ENCODE measurements around the gene TSPO2. TPM values are rescaled to one million over a fixed set of nuclear protein-coding genes. Genes with fewer than 3 reads are reported as not detected.

Gene TSPO2
- total and polyA plus RNA-seq, 2 of the 8 experiments (the other 6 are each of a cell fraction or from before 2014, with no cell fraction given), result not detected

DNA sequence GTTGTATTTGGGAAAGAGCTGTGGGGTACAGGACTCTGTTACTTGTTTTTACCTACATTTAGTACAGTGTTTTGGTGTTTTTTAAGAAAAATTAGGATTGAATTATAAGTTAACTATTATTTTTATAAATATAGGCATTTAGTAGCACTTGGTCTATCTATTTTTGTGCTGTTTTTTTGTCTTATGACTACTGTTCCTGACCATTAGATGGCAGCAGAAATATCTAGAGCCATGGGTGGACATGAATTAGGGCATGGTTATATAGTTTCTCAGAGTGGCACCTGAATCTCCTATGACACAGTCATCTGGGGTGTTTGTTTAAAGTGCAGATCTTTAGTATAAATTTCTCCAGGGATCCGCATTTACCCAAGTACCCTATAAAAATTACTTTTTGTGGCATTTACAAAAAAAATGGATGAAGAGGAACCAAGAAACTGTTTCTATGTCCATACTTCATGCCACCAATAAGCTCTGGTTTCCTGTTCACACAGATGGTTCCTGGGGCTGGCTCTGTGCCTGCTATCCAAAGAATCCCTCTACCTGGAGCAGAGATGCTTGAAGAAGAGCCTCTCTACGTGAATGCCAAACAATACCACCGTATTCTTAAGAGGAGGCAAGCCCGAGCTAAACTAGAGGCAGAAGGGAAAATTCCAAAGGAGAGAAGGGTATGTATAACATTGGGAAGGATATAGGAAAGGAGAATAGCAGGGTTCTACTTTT lies 50.3 kb downstream of the TSPO2 start:
- TF ChIP-seq PHF8 (conservative IDR thresholded peaks at IDR 0.05; ENCODE audit: low read depth, low read length) (no peak), JUN (IDR thresholded peaks at IDR 0.05; ENCODE audit: low read depth, low read length) (no peak)
- TF ChIP-seq, protein P1, sequence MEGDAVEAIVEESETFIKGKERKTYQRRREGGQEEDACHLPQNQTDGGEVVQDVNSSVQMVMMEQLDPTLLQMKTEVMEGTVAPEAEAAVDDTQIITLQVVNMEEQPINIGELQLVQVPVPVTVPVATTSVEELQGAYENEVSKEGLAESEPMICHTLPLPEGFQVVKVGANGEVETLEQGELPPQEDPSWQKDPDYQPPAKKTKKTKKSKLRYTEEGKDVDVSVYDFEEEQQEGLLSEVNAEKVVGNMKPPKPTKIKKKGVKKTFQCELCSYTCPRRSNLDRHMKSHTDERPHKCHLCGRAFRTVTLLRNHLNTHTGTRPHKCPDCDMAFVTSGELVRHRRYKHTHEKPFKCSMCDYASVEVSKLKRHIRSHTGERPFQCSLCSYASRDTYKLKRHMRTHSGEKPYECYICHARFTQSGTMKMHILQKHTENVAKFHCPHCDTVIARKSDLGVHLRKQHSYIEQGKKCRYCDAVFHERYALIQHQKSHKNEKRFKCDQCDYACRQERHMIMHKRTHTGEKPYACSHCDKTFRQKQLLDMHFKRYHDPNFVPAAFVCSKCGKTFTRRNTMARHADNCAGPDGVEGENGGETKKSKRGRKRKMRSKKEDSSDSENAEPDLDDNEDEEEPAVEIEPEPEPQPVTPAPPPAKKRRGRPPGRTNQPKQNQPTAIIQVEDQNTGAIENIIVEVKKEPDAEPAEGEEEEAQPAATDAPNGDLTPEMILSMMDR (IDR thresholded peaks at IDR 0.05; ENCODE audit: control extremely low read depth in 1 of 3, insufficient read depth in 1 of 3, low read depth in 1 of 3, low read length in 3 of 3), result peak in 2 of 3 experiments; percentile 5 to 6; a peak in 2 of 4 replicates
- FAIRE-seq (no peak), DNase-seq (ENCODE audit: low read depth in 1 of 2, low spot score in 2 of 2) (no peak)
- ChIA-PET CTCF (ENCODE audit: partially characterized antibody) (interaction anchor here (0.7 to 2.1 kb wide), 13 partner anchors 7 to 242 kb away, joined by 3 to 8 read pairs (median 4); no protein-coding TSS in a partner anchor), POLR2A (ENCODE audit: partially characterized antibody) (no interaction called here)
- Histone ChIP-seq H3K23me2 (ENCODE audit: low read depth, low read length) (no peaks in the 10 kb centered on the region), H3K14ac (ENCODE audit: insufficient read length) (no peak overlapping the region), H2AFZ (ENCODE audit: low read length) (no peak overlapping the region), H3K4ac (replicated peaks; ENCODE audit: insufficient read length, low read depth, low read length) (no peak overlapping the region), H3K23ac (ENCODE audit: insufficient read length) (no peak overlapping the region), H3K27ac (ENCODE audit: low read depth, low read length) (no peak overlapping the region), H2BK20ac (ENCODE audit: low read length) (no peak overlapping the region), H3K79me1 (ENCODE audit: low read depth, low read length) (no peaks in the 10 kb centered on the region), H2BK15ac (ENCODE audit: low read length) (no peak overlapping the region), H3K56ac (replicated peaks; ENCODE audit: insufficient read length, low read depth, low read length) (no peak overlapping the region), H3K27me3 (replicated peaks in 1 of 4; ENCODE audit: control insufficient read depth in 3 of 4, extremely low read depth in 1 of 4, insufficient read depth in 3 of 4, low read length in 3 of 4) (no peaks in the 10 kb centered on the region), H3K9ac (replicated peaks in 1 of 4; ENCODE audit: extremely low read depth in 1 of 4, low read depth in 3 of 4, low read length in 3 of 4) (no peak overlapping the region), H4K8ac (ENCODE audit: extremely low read depth, insufficient read depth, low read length) (no peak overlapping the region), H3K18ac (ENCODE audit: extremely low read depth, low read length) (no peak overlapping the region), H4K20me1 (replicated peaks in 1 of 2; ENCODE audit: control insufficient read depth in 1 of 2, insufficient read depth in 2 of 2, low read length in 2 of 2) (peaks cover 3 to 9% of the 10 kb centered on the region in 2 experiments), H3K4me3 (ENCODE audit: extremely low read depth in 1 of 4, insufficient read depth in 2 of 4, low read depth in 3 of 4, low read length in 4 of 4) (no peak overlapping the region), H4K91ac (replicated peaks; ENCODE audit: insufficient read length, low read length) (no peak overlapping the region), H4K5ac (ENCODE audit: insufficient read length, low read depth, low read length) (no peak overlapping the region), H2BK5ac (ENCODE audit: low read depth, low read length) (no peak overlapping the region), H3K9me3 (ENCODE audit: insufficient read depth in 2 of 2, low read depth in 1 of 2, low read length in 1 of 2) (no peaks in the 10 kb centered on the region), H2AK5ac (ENCODE audit: low read depth, low read length) (no peak overlapping the region), H3K4me1 (replicated peaks in 1 of 4; ENCODE audit: control insufficient read depth in 3 of 4, insufficient read depth in 4 of 4, low read length in 3 of 4) (no peaks in the 10 kb centered on the region), H3K79me2 (ENCODE audit: control insufficient read depth in 1 of 2, insufficient read depth in 2 of 2, low read length in 2 of 2) (no peaks in the 10 kb centered on the region), H3K36me3 (ENCODE audit: control insufficient read depth in 2 of 4, insufficient read depth in 4 of 4, low read length in 3 of 4) (peaks cover 37 to 91% (median 72%) of the 10 kb centered on the region in 4 experiments), H2BK12ac (ENCODE audit: low read depth, low read length) (no peak overlapping the region), H2BK120ac (replicated peaks; ENCODE audit: low read depth, low read length) (no peak overlapping the region), H3K4me2 (ENCODE audit: insufficient read depth in 1 of 2, low read depth in 2 of 2, low read length in 2 of 2) (no peak overlapping the region)
- WGBS, 2 experiments (ENCODE audit: extremely low coverage in 1 of 2, insufficient coverage in 1 of 2, insufficient read length in 1 of 2, insufficient replicate concordance in 2 of 2, low coverage in 1 of 2, low lambda C conversion rate in 2 of 2, missing lambda C conversion rate in 1 of 2), result 88% methylated on average over 4 of the region's 4 CpGs; no CpG with 5 or more reads in 1 of the 2 experiments

All from H1 (cell line).